Tibial nerve (tissue), 4 donors: ENCODE results near the gene RYK.

Source experiments
- CTCF ChIP-seq, 5 experiments: fragments of 200-600 bp in 3 of 5; fragments of 450-650 bp in 2 of 5; sonication (generic) in 3 of 5; IDR thresholded peaks; one replicate each; pipeline ENCODE4 v1.5.1; 2016 to 2019; ENCODE audit warnings: antibody characterized with exemption in 5 of 5, mild to moderate bottlenecking in 3 of 5, moderate library complexity in 2 of 5
- EP300 ChIP-seq, 2 donors: sonication (generic); formaldehyde crosslinking; IDR thresholded peaks; one replicate each; pipeline ENCODE4 v1.6.1; 2017; ENCODE audit warnings: antibody characterized with exemption in 2 of 2, mild to moderate bottlenecking in 1 of 2
- POLR2A ChIP-seq, 2 donors: fragments of 450-650 bp; IDR thresholded peaks; one replicate each; pipeline ENCODE4 v1.6.1; 2017; ENCODE audit warnings: antibody characterized with exemption in 2 of 2, mild to moderate bottlenecking in 2 of 2, moderate library complexity in 2 of 2

- TF ChIP-seq CTCF (IDR thresholded peaks at IDR 0.05) (no peak), POLR2A (IDR thresholded peaks at IDR 0.05) (no peak), EP300 (IDR thresholded peaks at IDR 0.05) (no peak)
Observed at GRCh38 chr3:134144694-134145093, 106.0 kb downstream of the RYK start.
